GM12874 (cell line): ENCODE results near the gene STK32C.

Experiments
- TF ChIP-seq, protein P1 (sequence below): IDR thresholded peaks from 2 replicates; pipeline ENCODE4 v1.5.1; 2011; ENCODE audit warnings: low read depth, mild to moderate bottlenecking, control low read depth, low read length, moderate library complexity; ENCODE audit not compliant: insufficient read depth

STK32C gene

DNA sequence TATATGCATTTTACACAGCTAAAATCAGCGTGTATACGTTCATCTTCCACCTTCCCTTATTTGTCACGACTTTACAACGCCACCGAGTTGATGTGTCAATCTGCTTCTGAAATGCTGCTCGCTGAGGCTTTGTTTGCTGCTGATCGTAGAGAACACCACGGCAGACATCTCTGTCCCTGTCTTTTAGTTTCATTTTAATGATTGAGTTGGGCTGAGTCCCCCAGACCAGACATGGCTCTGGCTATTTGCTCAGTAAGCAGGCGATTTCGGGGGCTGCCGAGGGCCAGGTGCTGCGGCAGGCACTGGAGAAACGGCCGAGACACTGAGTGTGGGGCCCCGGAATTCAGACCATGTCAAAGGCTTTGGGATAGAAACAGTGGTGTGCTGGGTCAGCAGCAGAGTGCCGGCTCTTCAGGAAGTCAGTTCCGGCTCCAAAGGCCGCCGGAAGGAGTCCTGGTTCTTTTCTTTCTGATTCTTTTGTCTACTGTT, 29.2 kb upstream of the STK32C start:
- TF ChIP-seq, protein P1, sequence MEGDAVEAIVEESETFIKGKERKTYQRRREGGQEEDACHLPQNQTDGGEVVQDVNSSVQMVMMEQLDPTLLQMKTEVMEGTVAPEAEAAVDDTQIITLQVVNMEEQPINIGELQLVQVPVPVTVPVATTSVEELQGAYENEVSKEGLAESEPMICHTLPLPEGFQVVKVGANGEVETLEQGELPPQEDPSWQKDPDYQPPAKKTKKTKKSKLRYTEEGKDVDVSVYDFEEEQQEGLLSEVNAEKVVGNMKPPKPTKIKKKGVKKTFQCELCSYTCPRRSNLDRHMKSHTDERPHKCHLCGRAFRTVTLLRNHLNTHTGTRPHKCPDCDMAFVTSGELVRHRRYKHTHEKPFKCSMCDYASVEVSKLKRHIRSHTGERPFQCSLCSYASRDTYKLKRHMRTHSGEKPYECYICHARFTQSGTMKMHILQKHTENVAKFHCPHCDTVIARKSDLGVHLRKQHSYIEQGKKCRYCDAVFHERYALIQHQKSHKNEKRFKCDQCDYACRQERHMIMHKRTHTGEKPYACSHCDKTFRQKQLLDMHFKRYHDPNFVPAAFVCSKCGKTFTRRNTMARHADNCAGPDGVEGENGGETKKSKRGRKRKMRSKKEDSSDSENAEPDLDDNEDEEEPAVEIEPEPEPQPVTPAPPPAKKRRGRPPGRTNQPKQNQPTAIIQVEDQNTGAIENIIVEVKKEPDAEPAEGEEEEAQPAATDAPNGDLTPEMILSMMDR: no peak

DNA sequence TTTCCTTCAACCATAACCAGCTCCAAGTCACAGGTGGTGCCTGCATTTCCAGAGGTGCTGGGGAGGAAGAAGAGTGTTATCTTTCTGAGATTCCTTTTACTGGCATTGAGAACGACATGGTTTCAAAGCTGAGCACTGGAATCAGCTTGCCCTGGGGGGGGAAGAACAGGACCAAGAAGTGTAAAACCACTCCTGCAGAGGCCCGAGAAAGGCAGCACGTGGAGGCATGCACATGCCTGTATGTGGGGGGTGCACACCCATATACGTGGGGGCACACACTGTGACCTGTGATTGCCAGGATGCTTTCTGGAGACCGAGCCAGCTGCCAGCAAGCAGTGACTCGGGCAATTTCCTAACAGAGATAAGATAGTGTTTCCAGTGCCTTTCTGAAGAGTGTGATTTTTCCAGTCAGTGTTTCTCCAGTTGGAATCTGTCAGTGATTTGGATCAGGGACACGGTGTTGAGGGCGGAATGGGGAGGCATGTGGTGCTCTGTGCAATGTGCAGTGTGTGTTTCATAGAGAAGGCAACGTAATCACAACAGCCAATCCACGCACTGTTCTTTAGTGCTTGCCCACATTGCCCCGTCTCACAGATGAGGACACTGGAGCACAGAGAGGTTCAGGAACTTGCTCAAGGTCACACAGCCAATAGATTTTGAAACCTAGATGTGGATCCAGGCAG, 28.5 kb upstream of the STK32C start:
- TF ChIP-seq, protein P1: no peak

DNA sequence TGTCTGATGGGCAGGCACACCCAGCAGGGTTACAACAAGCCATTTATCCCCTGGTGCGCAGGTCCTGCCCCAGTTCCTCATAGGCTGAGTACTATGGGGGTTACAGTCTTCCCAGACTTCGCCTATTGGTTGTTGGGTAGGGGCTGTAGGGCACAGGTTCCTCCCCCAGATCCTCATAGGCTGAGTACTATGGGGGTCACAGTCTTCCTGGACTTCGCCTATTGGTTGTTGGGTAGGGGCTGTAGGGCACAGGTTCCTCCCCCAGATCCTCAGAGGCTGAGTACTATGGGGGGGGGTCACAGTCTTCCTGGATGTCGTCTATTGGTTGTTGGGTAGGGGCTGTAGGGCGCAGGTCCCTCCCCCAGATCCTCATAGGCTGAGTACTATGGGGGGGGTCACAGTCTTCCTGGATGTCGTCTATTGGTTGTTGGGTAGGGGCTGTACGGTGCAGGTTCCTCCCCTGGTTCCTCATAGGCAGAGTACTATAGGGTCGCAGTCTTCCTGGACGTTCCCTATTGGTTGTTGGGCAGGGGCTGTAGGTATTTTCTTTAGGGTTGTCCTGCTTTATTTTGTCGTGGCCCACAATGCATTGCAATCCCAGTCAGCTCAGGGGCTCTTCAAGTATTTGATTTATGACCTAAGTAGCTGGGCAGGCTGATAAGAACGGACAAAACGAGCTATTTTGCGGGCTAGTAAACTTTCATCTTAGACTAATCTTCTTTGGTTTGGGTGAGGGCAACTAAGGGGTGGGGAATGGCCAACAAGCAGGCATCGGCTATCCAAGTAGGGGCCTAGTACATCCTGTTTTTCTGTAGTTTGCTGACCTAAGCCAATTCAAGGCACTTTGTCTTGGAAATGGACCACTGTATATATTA, 27.7 kb upstream of the STK32C start:
- TF ChIP-seq, protein P1: no peak

DNA sequence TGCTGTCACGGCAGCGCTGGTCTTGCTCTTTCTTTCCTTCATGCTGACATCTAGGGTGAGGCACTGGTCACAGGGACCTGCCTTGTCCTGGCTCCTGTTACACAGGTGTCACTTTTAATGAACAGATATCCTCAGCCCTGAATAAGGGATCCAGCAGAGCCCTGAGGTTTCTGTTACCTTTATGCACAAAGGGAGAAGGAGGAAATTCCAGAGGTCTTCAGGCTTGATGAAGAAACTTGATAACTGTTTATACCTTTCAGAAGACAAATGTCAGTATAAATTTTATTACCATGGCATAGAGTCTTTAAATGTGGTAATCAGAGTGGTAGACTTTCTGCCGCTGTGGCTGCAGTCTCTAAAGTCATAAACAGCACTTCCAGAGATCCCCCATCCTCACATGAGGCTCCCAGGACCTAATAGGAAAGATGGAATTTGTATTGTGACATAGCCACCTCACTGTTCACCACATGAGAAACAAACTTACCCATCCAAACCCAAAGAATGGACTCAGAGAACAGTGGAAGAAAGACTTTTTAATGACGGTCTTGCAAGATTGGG, 27.0 kb upstream of the STK32C start:
- TF ChIP-seq, protein P1: no peak

DNA sequence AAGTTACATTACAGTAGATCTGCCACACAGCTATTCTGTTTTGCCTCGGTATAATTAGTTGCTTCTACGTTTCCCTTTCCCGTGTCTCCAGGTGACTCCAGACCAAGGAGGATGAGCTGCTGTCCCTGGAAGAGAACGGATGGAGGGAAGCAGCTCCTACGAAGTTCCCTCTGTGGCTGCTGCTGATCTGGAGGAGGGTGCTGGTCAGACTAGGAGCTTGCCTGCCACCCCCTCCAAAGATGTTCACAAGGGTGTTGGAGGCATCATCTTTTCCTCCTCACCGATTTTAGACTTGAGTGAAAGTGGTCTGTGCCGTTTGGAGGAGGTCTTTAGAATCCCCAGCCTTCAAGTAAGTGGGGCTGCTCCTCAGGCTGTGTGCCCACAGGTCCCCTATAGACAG, 25.6 kb upstream of the STK32C start:
- TF ChIP-seq, protein P1: no peak

DNA sequence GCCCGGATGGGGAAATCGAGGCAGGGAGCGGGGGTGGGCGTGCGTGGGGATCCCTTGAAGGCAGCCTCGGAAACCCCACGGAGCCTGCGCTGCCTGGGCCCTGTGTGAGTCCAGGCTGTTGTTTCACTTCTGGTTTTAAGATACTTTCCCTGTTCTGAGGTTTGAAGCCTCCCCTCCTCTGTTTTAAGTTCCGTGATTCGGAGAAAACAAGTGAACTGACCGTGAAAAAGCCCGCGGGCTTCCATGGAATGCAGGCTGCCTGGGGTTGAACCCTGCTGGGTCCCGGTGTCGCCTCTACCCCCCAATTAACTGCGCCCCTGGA, 24.6 kb upstream of the STK32C start:
- TF ChIP-seq, protein P1: no peak

DNA sequence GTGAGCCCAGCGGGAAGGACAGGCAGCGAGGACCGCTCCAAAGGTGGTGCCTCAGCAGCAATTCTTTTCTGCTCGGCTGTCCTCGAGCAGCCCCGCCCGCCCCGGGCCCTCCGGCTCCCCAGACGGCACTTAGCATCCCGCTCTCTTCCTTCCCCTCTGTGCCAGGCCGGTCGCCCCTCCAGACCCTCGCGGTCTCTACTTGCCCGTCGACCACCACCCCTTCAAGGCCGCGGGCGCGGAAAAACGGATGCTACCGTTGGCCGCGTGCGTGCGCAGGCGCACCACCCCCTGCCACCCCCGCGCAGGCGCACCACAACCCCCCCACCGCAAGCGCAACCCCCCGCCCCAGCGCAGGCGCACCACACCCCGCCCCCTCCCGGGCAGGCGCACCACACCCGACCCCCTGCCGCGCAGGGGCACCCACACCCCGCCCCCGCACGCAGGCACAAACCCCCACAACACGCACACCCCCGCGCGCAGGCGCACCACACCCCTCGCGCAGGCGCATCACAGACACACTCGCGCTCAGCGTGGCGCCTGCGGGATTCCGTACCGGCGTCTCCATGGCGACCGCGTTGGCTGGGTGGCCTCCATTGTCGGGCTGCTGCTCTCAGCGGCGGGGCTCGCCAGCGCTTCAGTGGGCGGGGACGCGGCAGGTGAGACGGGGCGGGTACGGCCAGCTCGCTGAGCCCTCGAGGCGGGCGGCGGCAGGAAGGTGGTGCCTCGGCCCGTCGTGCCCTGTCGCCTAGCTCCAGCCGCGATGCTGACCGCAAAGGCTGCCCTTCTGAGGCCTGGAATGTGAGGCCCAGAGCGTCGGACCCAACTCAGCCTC, 24.1 kb upstream of the STK32C start, which contains the start of gene LRRC27:
LRRC27 (plus strand) TSS at position 593 of the 832 bp plus-strand sequence. CDS start 1,332 bp downstream, outside the sequence.
- TF ChIP-seq, protein P1: no peak
